ENCODE results near the gene PCDHGC5. TPM values are rescaled to one million over a fixed set of nuclear protein-coding genes. Genes with fewer than 3 reads are reported as not detected.

Gene PCDHGC5
- total RNA-seq, 1 donor from 2014 or later: 0.26 TPM

DNA sequence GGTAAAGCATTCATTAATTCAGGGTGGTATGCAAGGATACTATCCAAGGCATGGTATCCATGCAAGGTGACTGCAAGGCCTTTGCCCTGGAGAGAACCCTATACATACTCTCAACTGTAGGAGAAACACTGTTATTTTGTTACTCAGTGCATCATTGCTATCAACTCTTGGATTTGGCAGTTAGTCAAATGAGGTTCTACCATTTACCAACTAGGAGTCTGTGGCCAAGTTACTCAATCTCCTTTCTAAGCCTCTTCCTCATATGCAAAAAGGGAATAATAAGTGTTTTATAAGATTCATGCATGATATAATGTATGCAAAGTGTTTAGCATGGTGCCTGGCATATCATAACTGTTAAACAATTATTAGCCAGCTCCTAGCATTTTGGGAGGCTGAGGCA, 9.1 kb upstream of the PCDHGC5 start:
- no peak overlapping the region for H3K4me3 ChIP-seq (ENCODE audit: low read depth, low read length)
- peaks cover 1% of the 10 kb centered on the region for H3K36me3 ChIP-seq (ENCODE audit: control insufficient read depth, insufficient read depth, low read length)
- no peaks in the 10 kb centered on the region for H3K27me3 ChIP-seq (ENCODE audit: control insufficient read depth, insufficient read depth, low read length)
- no peak for FAIRE-seq
- TF ChIP-seq, protein P1, sequence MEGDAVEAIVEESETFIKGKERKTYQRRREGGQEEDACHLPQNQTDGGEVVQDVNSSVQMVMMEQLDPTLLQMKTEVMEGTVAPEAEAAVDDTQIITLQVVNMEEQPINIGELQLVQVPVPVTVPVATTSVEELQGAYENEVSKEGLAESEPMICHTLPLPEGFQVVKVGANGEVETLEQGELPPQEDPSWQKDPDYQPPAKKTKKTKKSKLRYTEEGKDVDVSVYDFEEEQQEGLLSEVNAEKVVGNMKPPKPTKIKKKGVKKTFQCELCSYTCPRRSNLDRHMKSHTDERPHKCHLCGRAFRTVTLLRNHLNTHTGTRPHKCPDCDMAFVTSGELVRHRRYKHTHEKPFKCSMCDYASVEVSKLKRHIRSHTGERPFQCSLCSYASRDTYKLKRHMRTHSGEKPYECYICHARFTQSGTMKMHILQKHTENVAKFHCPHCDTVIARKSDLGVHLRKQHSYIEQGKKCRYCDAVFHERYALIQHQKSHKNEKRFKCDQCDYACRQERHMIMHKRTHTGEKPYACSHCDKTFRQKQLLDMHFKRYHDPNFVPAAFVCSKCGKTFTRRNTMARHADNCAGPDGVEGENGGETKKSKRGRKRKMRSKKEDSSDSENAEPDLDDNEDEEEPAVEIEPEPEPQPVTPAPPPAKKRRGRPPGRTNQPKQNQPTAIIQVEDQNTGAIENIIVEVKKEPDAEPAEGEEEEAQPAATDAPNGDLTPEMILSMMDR (IDR thresholded peaks at IDR 0.05; ENCODE audit: insufficient read depth, low read length, severe bottlenecking): no peak
- DNase-seq (ENCODE audit: low read depth): no peak

DNA sequence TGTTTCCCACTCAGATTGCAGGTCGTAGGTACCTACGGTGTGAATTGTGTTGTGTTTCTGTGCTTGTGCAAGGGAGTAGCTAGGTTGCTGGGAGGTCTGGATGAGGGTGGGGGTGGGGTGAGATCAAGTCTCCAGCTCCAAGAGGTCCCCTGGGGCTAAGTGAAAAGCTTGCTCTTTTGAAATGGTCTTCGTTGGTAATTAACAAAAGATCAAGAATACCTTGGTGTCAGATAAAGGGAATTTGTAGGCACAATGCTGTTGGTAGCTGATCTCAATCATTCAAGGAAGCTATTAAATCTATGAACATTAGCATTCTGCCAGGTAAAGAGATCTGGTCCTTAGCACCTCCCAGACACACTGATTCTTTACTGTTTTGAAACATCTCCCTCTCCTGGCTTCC, 5.0 kb upstream of the PCDHGC5 start:
- H3K36me3 ChIP-seq (ENCODE audit: control insufficient read depth, insufficient read depth, low read length): peaks cover 5% of the 10 kb centered on the region
- TF ChIP-seq, protein P1 (IDR thresholded peaks at IDR 0.05; ENCODE audit: insufficient read depth, low read length, severe bottlenecking): no peak
- no peak for DNase-seq (ENCODE audit: low read depth)
- H3K4me3 ChIP-seq (ENCODE audit: low read depth, low read length): no peak overlapping the region
- FAIRE-seq: no peak
- no peaks in the 10 kb centered on the region for H3K27me3 ChIP-seq (ENCODE audit: control insufficient read depth, insufficient read depth, low read length)

DNA sequence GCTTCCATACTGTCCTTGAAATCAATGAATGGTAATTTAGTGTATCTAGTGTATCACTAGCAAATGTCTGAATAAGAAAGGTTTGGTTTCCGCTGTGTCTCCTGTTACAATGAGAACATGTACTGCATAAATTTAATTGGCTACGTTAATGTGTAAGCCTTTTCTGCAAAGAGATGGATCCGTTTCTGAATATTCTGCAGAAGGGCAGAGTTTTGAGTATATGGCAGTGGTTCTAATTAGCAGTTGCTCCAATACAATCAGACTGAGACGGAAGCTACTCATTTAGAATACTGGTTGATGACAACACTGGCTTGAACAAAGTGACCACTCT, 4.6 kb upstream of the PCDHGC5 start:
- H3K4me3 ChIP-seq (ENCODE audit: low read depth, low read length): no peak overlapping the region
- FAIRE-seq (no peak), DNase-seq (ENCODE audit: low read depth) (no peak)
- peaks cover 5% of the 10 kb centered on the region for H3K36me3 ChIP-seq (ENCODE audit: control insufficient read depth, insufficient read depth, low read length)
- H3K27me3 ChIP-seq (ENCODE audit: control insufficient read depth, insufficient read depth, low read length): no peaks in the 10 kb centered on the region
- TF ChIP-seq, protein P1 (IDR thresholded peaks at IDR 0.05; ENCODE audit: insufficient read depth, low read length, severe bottlenecking): no peak

DNA sequence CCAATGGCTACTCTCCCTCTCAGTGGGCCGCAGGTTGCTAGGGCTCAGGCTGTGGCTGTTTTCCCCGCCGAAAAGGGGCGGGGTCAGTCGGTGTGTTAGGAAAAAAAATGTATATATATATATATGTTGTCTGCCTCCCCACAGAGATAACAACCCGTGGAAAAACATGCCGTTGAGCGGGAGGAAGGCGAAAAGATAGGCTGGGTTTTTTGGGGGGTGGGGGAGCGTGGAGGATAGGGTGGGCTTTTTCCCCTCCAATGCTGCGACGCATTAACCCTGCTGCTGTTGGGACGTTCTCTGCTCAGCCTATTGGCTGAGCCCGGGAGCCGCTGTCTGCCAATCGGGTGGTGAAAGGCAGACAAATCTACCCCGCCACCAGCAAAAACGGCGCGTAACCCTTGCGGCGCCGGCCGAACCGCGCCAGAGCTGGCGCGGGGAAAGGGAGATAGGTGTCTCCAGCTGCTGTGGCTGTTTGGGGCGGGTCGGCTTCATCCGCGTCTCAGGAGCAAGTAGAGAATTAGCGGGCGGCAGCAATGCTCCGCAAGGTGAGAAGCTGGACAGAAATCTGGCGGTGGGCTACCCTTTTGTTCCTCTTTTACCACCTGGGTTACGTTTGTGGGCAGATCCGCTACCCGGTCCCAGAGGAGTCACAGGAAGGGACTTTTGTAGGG, 4.1 kb upstream of the PCDHGC5 start, which contains the start of gene PCDHGC4:
Gene PCDHGC4 (plus strand): TSS at position 390 of the 671 bp plus-strand sequence. CDS start 144 bp downstream, at position 534.
- H3K4me3 ChIP-seq (ENCODE audit: low read depth, low read length): peak within 1 kb of the TSS; percentile 26

DNA sequence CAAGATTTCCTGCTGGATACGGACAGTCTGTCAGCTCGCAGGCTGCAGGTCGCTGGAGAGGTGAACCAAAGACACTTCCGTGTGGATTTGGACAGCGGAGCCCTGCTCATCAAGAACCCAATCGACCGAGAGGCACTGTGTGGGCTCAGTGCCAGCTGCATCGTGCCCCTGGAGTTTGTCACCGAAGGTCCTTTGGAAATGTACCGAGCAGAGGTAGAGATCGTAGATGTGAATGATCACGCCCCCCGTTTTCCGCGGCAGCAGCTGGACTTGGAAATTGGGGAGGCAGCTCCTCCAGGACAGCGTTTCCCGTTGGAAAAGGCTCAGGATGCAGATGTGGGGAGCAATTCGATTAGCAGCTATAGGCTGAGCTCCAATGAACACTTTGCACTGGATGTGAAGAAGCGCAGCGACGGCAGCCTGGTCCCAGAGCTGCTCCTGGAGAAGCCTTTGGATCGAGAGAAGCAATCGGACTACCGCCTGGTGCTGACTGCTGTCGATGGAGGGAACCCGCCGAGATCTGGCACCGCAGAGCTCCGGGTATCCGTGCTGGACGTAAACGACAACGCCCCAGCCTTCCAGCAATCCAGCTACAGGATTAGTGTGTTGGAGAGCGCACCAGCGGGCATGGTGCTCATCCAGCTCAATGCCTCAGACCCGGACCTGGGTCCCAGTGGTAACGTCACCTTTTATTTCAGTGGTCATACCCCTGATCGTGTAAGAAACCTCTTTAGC, 3.4 kb upstream of the PCDHGC5 start:
- no peak for DNase-seq (ENCODE audit: low read depth)
- Histone ChIP-seq H3K4me3 (ENCODE audit: low read depth, low read length) (no peak overlapping the region), H3K27me3 (ENCODE audit: control insufficient read depth, insufficient read depth, low read length) (no peaks in the 10 kb centered on the region), H3K36me3 (ENCODE audit: control insufficient read depth, insufficient read depth, low read length) (peaks cover 5% of the 10 kb centered on the region)
- peak; percentile 23 for FAIRE-seq
- TF ChIP-seq, protein P1 (IDR thresholded peaks at IDR 0.05; ENCODE audit: insufficient read depth, low read length, severe bottlenecking): no peak

More for the DNA sequence above, 4.1 kb upstream of the PCDHGC5 start, which contains the start of gene PCDHGC4:
- TF ChIP-seq, protein P1 (IDR thresholded peaks at IDR 0.05; ENCODE audit: insufficient read depth, low read length, severe bottlenecking): no peak
- Histone ChIP-seq H3K27me3 (ENCODE audit: control insufficient read depth, insufficient read depth, low read length) (no peaks in the 10 kb centered on the region), H3K36me3 (ENCODE audit: control insufficient read depth, insufficient read depth, low read length) (peaks cover 5% of the 10 kb centered on the region)
- FAIRE-seq (no peak), DNase-seq (ENCODE audit: low read depth) (no peak)
